Left colon (tissue), 2 donors: ENCODE results near the gene ETFDH. TPM values are rescaled to one million over a fixed set of nuclear protein-coding genes. Genes with fewer than 3 reads are reported as not detected.
"Not testable (repeated sequence)": the region's sequence is repeated elsewhere in the genome, so short reads cannot be mapped to it uniquely, and the experiment has no call there.

Experiments used
- ATAC-seq: fragments of 200-7000 bp; cut with Tn5 transposase; one replicate; pipeline ENCODE4 v1.9.1; 2020; ENCODE audit warnings: mild to moderate bottlenecking, moderate library complexity
- DNase-seq, 2 donors: peaks; one replicate each; pipeline ENCODE4 v3.0.0-alpha.2; 2020
- intact Hi-C, 2 donors: fragments of 100-400 bp; cut with DNase I in 1 of 2; cut with micrococcal nuclease in 1 of 2; formaldehyde crosslinking; loops; one replicate each; pipeline versions ENCODE4 v1.11.2 to v1.14.0; 2022; cut with DNase I, micrococcal nuclease
- total RNA-seq, 2 donors: library from RNA; stranded (reverse); fragmentation: NEBNext Ultra II Directional; extraction: Animal tissue kit (Norgen Biotek cat#: 25700); gene quantifications; one replicate each; pipeline ENCODE4 v1.2.1, GENCODE V29; 2021
- donor health status: DM: no; HTN: no; CAD: no.
- donor health status: DM: yes; HTN: yes; CAD: no.

The ETFDH gene
- total RNA-seq, 2 donors from 2014 or later, result 62.8 to 74.1 TPM

GRCh38 chr4:158671665-158671914, 506 bp upstream of the ETFDH start, which contains the start of gene C4orf46:
Gene C4orf46, minus strand, starts transcription at chr4:158671887. Its CDS starts 86 bp downstream, at chr4:158671801.
- peak; percentile 0 for ATAC-seq
- DNase-seq, result no peak
- intact Hi-C loops, result no loop called here

- intact Hi-C loops, result no loop called here
- DNase-seq, result no peak
- no peak for ATAC-seq
Observed at GRCh38 chr4:158673633-158674032, 1.5 kb downstream of the ETFDH start.

- intact Hi-C loops, result no loop called here
- ATAC-seq, result no peak
- no peak for DNase-seq
Observed at GRCh38 chr4:158676076-158676475, 4.0 kb downstream of the ETFDH start.

- intact Hi-C loops, result no loop called here
- ATAC-seq, result peak; percentile 91
- no peak for DNase-seq
Observed at GRCh38 chr4:158678767-158679166, 6.7 kb downstream of the ETFDH start.

- ATAC-seq (peak; percentile 57), DNase-seq (no peak)
- intact Hi-C loops, result no loop called here
Observed at GRCh38 chr4:158681629-158682028, 9.5 kb downstream of the ETFDH start.

GRCh38 chr4:158682066-158682465, 10.0 kb downstream of the ETFDH start:
- DNase-seq (no peak), ATAC-seq (no peak)
- intact Hi-C loops, result no loop called here

- ATAC-seq, result no peak
- no peak for DNase-seq
- intact Hi-C loops, result no loop called here
Observed at GRCh38 chr4:158688813-158689212, 16.7 kb downstream of the ETFDH start.

- ATAC-seq, result no peak
Observed at GRCh38 chr4:158704274-158704673, 32.2 kb downstream of the ETFDH start.

GRCh38 chr4:158710814-158711213, 38.7 kb downstream of the ETFDH start:
- ATAC-seq, result no peak
- no peak for DNase-seq
- intact Hi-C loops, result no loop called here

More at GRCh38 chr4:158704274-158704673, 32.2 kb downstream of the ETFDH start:
- intact Hi-C loops, result no loop called here
- DNase-seq, result no peak

- ATAC-seq, DNase-seq, intact Hi-C loops: not testable (repeated sequence)
Observed at GRCh38 chr4:158712622-158713021, 40.5 kb downstream of the ETFDH start.

- ATAC-seq (no peak), DNase-seq (no peak)
- intact Hi-C loops, result no loop called here
Observed at GRCh38 chr4:158714937-158715336, 42.8 kb downstream of the ETFDH start.

- ATAC-seq (peak; percentile 26), DNase-seq (no peak)
- intact Hi-C loops, result no loop called here
Observed at GRCh38 chr4:158715802-158716201, 43.7 kb downstream of the ETFDH start.

GRCh38 chr4:158721680-158722079, 49.6 kb downstream of the ETFDH start:
- no peak for DNase-seq
- no peak for ATAC-seq
- intact Hi-C loops, result loop anchor here (10.0 kb wide), 2 partner anchors 133 to 453 kb away; no protein-coding TSS in a partner anchor

GRCh38 chr4:158722291-158722916, 50.3 kb downstream of the ETFDH start:
- intact Hi-C loops, result loop anchor here (10.0 kb wide), 2 partner anchors 132 to 452 kb away; no protein-coding TSS in a partner anchor
- DNase-seq (peak; percentile 11 to 27), ATAC-seq (peak; percentile 48)

GRCh38 chr4:158722917-158723793, 51.1 kb downstream of the ETFDH start, which contains the start of gene PPID:
Gene PPID, minus strand, starts transcription at chr4:158723396. Its CDS starts 108 bp downstream, at chr4:158723288.
- peak; percentile 97 for ATAC-seq
- intact Hi-C loops, result loop anchor here (10.0 kb wide), 2 partner anchors 132 to 452 kb away; no protein-coding TSS in a partner anchor
- DNase-seq, result peak; percentile 87 to 91

- intact Hi-C loops, result loop anchor here (10.0 kb wide), 2 partner anchors 130 to 450 kb away; no protein-coding TSS in a partner anchor
- ATAC-seq, result no peak
- no peak for DNase-seq
Observed at GRCh38 chr4:158724637-158725036, 52.5 kb downstream of the ETFDH start.

- ATAC-seq (no peak), DNase-seq (no peak)
- intact Hi-C loops, result loop anchor here (10.0 kb wide), 2 partner anchors 128 to 448 kb away; no protein-coding TSS in a partner anchor
Observed at GRCh38 chr4:158726633-158727032, 54.5 kb downstream of the ETFDH start.

GRCh38 chr4:158728236-158728635, 56.1 kb downstream of the ETFDH start:
- ATAC-seq (no peak), DNase-seq (no peak)
- intact Hi-C loops, result loop anchor here (2.0 to 10.0 kb wide), 3 partner anchors 123 to 447 kb away; no protein-coding TSS in a partner anchor

- ATAC-seq, result peak; percentile 94
Observed at GRCh38 chr4:158729716-158730559, 57.8 kb downstream of the ETFDH start.

More at GRCh38 chr4:158729716-158730559, 57.8 kb downstream of the ETFDH start:
- intact Hi-C loops, result loop anchor here (2.0 to 10.0 kb wide), 4 partner anchors 121 to 472 kb away; no protein-coding TSS in a partner anchor
- peak; percentile 36 to 71 for DNase-seq
